Astrocyte (in vitro differentiated cells and primary cell): ENCODE measurements around the gene CMSS1. TPM values are rescaled to one million over a fixed set of nuclear protein-coding genes. Genes with fewer than 3 reads are reported as not detected.

ENCODE experiments used
- DNase-seq: peaks from one replicate; pipeline ENCODE4 v3.0.0-alpha.2; 2010; ENCODE audit warnings: low read depth
- FAIRE-seq: peaks from 2 replicates; lab custom pipeline; 2011; peaks lifted over from hg19 to GRCh38; lab: Jason Lieb, UNC
- H2AFZ ChIP-seq: 2 replicates; pipeline ENCODE4 v1.6.0; 2012; ENCODE audit warnings: low read depth, low read length, inconsistent platforms
- H3K27ac ChIP-seq: 2 replicates; pipeline ENCODE4 v1.5.1; 2011; ENCODE audit warnings: low read depth, low read length, inconsistent platforms
- H3K27me3 ChIP-seq: 2 replicates; pipeline ENCODE4 v1.6.0; 2011; ENCODE audit warnings: low read length, inconsistent platforms; ENCODE audit not compliant: insufficient read depth
- H3K36me3 ChIP-seq: 2 replicates; pipeline ENCODE4 v1.5.1; 2011; ENCODE audit warnings: low read length, inconsistent platforms; ENCODE audit not compliant: insufficient read depth
- H3K4me1 ChIP-seq: 2 replicates; pipeline ENCODE4 v1.5.1; 2011; ENCODE audit warnings: low read length, inconsistent platforms; ENCODE audit not compliant: insufficient read depth
- H3K4me2 ChIP-seq: 2 replicates; pipeline ENCODE4 v1.6.0; 2012; ENCODE audit warnings: low read length, inconsistent platforms
- H3K4me3 ChIP-seq: 2 replicates; pipeline ENCODE4 v1.5.1; 2011; ENCODE audit warnings: low read depth, mild to moderate bottlenecking, low read length, inconsistent platforms; ENCODE audit not compliant: insufficient read depth
- H3K79me2 ChIP-seq: 2 replicates; pipeline ENCODE4 v1.6.0; 2012; ENCODE audit warnings: mild to moderate bottlenecking, low read length, inconsistent platforms; ENCODE audit not compliant: insufficient read depth
- H3K9ac ChIP-seq: 2 replicates; pipeline ENCODE4 v1.6.0; 2012; ENCODE audit warnings: mild to moderate bottlenecking, low read length, inconsistent platforms
- H3K9me3 ChIP-seq: 2 replicates; pipeline ENCODE4 v1.5.1; 2012; ENCODE audit warnings: low read depth, mild to moderate bottlenecking, low read length, inconsistent platforms; ENCODE audit not compliant: insufficient read depth
- H4K20me1 ChIP-seq: 2 replicates; pipeline ENCODE4 v1.6.0; 2012; ENCODE audit warnings: low read length, inconsistent platforms; ENCODE audit not compliant: insufficient read depth
- H3K27ac Mint-ChIP-seq: one replicate; pipeline ENCODE4 v1.8.0; 2021; ENCODE audit warnings: mild to moderate bottlenecking, mixed read lengths; ENCODE audit not compliant: unreplicated experiment
- H3K27me3 Mint-ChIP-seq: one replicate; pipeline ENCODE4 v1.8.0; 2021; ENCODE audit warnings: low read depth, mixed read lengths; ENCODE audit not compliant: unreplicated experiment
- H3K36me3 Mint-ChIP-seq: one replicate; pipeline ENCODE4 v1.8.0; 2021; ENCODE audit warnings: low read depth, mixed read lengths; ENCODE audit not compliant: unreplicated experiment
- H3K4me1 Mint-ChIP-seq: one replicate; pipeline ENCODE4 v1.8.0; 2021; ENCODE audit warnings: low read depth, mixed read lengths; ENCODE audit not compliant: unreplicated experiment
- H3K4me3 Mint-ChIP-seq: one replicate; pipeline ENCODE4 v1.8.0; 2021; ENCODE audit warnings: mild to moderate bottlenecking, moderate library complexity, mixed read lengths; ENCODE audit not compliant: unreplicated experiment
- H3K9me3 Mint-ChIP-seq: one replicate; pipeline ENCODE4 v1.8.0; 2021; ENCODE audit warnings: mild to moderate bottlenecking, mixed read lengths; ENCODE audit not compliant: unreplicated experiment
- EZH2 ChIP-seq: IDR thresholded peaks from 2 replicates; pipeline ENCODE4 v1.6.1; 2012; ENCODE audit warnings: mild to moderate bottlenecking, low read length, inconsistent platforms; ENCODE audit not compliant: insufficient read depth
- total RNA-seq: library from RNA; stranded (reverse); gene quantifications from 2 replicates; pipeline ENCODE4 v1.2.1, GENCODE V29; 2021
- TF ChIP-seq, protein P1 (sequence below): IDR thresholded peaks from 2 replicates; pipeline ENCODE4 v1.5.1; 2011; ENCODE audit warnings: low read depth, mild to moderate bottlenecking, inconsistent platforms, low read length, moderate library complexity; ENCODE audit not compliant: insufficient read depth

The CMSS1 gene
- total RNA-seq, 1 donor from 2014 or later, result 12.5 TPM

DNA sequence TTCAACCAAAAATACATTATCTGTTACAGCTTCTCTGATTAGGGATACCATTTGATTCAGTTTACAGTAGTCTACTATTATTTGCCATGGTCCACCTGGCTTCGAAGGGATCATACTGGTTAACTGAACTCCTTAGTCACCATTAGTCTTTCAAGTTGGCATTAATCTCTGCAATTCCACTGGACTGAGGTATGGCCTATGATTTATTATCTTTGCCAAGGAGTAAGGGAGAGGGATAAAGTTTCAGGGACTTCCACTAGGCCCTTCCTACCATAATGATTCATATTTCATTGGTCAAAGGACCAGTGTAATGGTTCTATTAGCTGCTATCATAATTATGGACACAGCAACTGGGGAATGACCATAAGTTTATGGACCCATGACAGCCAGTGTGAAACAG, 7.3 kb upstream of the CMSS1 start:
- DNase-seq (no peak), FAIRE-seq (no peak)
- Histone ChIP-seq H3K4me3 (no peak overlapping the region), H3K9ac (no peak overlapping the region), H3K4me2 (no peak overlapping the region), H2AFZ (no peak overlapping the region), H3K36me3 (no peaks in the 10 kb centered on the region), H3K9me3 (no peaks in the 10 kb centered on the region), H3K27ac (no peak overlapping the region), H3K4me1 (no peaks in the 10 kb centered on the region), H4K20me1 (no peaks in the 10 kb centered on the region), H3K79me2 (no peaks in the 10 kb centered on the region), H3K27me3 (no peaks in the 10 kb centered on the region)
- H3K27ac Mint-ChIP-seq, result no peak overlapping the region
- H3K36me3 Mint-ChIP-seq, result peaks cover 4% of the 10 kb centered on the region
- no peak overlapping the region for H3K4me3 Mint-ChIP-seq
- peaks cover 3% of the 10 kb centered on the region for H3K9me3 Mint-ChIP-seq
- H3K4me1 Mint-ChIP-seq, result no peaks in the 10 kb centered on the region
- peaks cover 10% of the 10 kb centered on the region for H3K27me3 Mint-ChIP-seq
- TF ChIP-seq EZH2, result no peak
- TF ChIP-seq, protein P1, sequence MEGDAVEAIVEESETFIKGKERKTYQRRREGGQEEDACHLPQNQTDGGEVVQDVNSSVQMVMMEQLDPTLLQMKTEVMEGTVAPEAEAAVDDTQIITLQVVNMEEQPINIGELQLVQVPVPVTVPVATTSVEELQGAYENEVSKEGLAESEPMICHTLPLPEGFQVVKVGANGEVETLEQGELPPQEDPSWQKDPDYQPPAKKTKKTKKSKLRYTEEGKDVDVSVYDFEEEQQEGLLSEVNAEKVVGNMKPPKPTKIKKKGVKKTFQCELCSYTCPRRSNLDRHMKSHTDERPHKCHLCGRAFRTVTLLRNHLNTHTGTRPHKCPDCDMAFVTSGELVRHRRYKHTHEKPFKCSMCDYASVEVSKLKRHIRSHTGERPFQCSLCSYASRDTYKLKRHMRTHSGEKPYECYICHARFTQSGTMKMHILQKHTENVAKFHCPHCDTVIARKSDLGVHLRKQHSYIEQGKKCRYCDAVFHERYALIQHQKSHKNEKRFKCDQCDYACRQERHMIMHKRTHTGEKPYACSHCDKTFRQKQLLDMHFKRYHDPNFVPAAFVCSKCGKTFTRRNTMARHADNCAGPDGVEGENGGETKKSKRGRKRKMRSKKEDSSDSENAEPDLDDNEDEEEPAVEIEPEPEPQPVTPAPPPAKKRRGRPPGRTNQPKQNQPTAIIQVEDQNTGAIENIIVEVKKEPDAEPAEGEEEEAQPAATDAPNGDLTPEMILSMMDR, result no peak

DNA sequence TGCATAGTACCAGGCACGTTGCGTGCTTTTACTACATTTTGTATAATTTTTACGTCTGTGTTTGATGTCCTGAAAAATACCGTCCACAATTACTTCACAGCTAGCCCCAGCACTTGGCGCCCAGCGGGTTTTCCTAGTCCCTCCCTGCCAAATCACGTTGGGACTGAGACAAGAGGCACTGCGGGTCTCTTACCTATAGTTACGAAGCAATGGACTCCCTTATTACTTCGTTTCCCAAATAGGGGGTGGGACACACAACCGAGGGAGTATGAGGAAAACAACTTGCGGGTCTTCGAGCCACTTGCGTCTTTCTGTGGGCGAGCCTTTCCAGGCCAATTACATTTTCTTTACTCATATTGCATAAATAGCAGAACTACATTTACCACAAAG, 620 bp upstream of the CMSS1 start:
- Histone ChIP-seq H3K4me3 (peak overlapping the region; percentile 72), H3K4me1 (peaks cover 6% of the 10 kb centered on the region), H3K9ac (peak overlapping the region; percentile 86), H3K4me2 (peak overlapping the region; percentile 84), H3K36me3 (no peaks in the 10 kb centered on the region), H2AFZ (peak overlapping the region; percentile 93), H3K27me3 (no peaks in the 10 kb centered on the region), H3K79me2 (peaks cover 28% of the 10 kb centered on the region), H3K27ac (peak overlapping the region; percentile 93), H4K20me1 (no peaks in the 10 kb centered on the region), H3K9me3 (no peaks in the 10 kb centered on the region)
- Mint-ChIP-seq H3K4me1 (peaks cover 10% of the 10 kb centered on the region), H3K36me3 (peaks cover 5% of the 10 kb centered on the region), H3K27me3 (peaks cover 9% of the 10 kb centered on the region), H3K4me3 (peak overlapping the region; percentile 97), H3K9me3 (no peaks in the 10 kb centered on the region), H3K27ac (peak overlapping the region; percentile 99)
- TF ChIP-seq, protein P1, result no peak
- TF ChIP-seq EZH2, result no peak
- DNase-seq (no peak), FAIRE-seq (no peak)

DNA sequence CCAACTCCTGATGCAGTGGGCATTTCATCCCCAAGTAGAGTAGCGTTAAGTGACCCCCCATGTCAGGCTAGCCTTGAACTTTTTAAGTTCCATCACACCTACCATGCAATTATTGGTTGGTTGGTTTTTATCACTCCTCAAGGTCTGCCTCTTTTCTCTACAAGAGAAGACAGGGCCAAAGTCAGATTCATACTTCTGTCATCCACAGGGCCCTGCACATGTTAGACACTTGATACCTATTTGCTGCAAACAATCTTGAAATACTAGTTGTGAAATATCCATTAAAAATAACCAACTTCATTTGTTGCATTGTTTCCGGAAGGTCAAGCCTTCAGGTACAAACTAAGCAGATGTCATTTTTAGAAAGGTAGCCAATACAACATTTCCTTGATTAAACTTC, 1.2 kb downstream of the CMSS1 start:
- Histone ChIP-seq H4K20me1 (peaks cover 4% of the 10 kb centered on the region), H2AFZ (no peak overlapping the region), H3K27me3 (no peaks in the 10 kb centered on the region), H3K4me1 (peaks cover 6% of the 10 kb centered on the region), H3K27ac (no peak overlapping the region), H3K9ac (peak overlapping the region; percentile 86), H3K79me2 (peaks cover 36% of the 10 kb centered on the region), H3K4me2 (peak overlapping the region; percentile 84), H3K4me3 (peak overlapping the region; percentile 72), H3K36me3 (no peaks in the 10 kb centered on the region), H3K9me3 (no peaks in the 10 kb centered on the region)
- TF ChIP-seq EZH2, result no peak
- TF ChIP-seq, protein P1, result no peak
- DNase-seq (no peak), FAIRE-seq (no peak)
- no peaks in the 10 kb centered on the region for H3K9me3 Mint-ChIP-seq
- H3K4me1 Mint-ChIP-seq, result peaks cover 14% of the 10 kb centered on the region
- peaks cover 4% of the 10 kb centered on the region for H3K27me3 Mint-ChIP-seq
- no peak overlapping the region for H3K27ac Mint-ChIP-seq
- H3K4me3 Mint-ChIP-seq, result peak overlapping the region; percentile 97
- H3K36me3 Mint-ChIP-seq, result peaks cover 5% of the 10 kb centered on the region
